ENCODE data around the gene ATP5PB. TPM values are rescaled to one million over a fixed set of nuclear protein-coding genes. Genes with fewer than 3 reads are reported as not detected.

ATP5PB gene
- polyA plus RNA-seq, 3 donors = 112 to 597 (median 557) TPM

- H3K9me3 Mint-ChIP-seq = peaks cover 0 to 2% (median 0%) of the 10 kb centered on the region in 7 donors
- peaks cover 0 to 2% (median 0%) of the 10 kb centered on the region in 3 donors for H3K27me3 Mint-ChIP-seq (ENCODE audit: low read depth in 3 of 3)
- H3K4me3 ChIP-seq (replicated peaks in 1 of 3; ENCODE audit: low read depth in 2 of 3, low read length in 3 of 3) = peak overlapping the region; percentile 90 to 97 (median 94)
- no peaks in the 10 kb centered on the region for H3K9me3 ChIP-seq (replicated peaks in 1 of 2; ENCODE audit: control insufficient read depth in 1 of 2, insufficient read depth in 1 of 2, low read length in 2 of 2)
- WGBS (ENCODE audit: insufficient coverage) = 0% methylated on average over 4 of the region's 8 CpGs
- peak overlapping the region; percentile 93 for H3K4me2 ChIP-seq (replicated peaks; ENCODE audit: extremely low read depth, low read length, poor library complexity, severe bottlenecking)
- H3K79me2 ChIP-seq (ENCODE audit: insufficient read depth, low read length) = peaks cover 73% of the 10 kb centered on the region
- peak overlapping the region; percentile 99 to 100 for H3K4me3 Mint-ChIP-seq
- no peaks in the 10 kb centered on the region for H3K27me3 ChIP-seq (ENCODE audit: control insufficient read depth in 2 of 2, insufficient read depth in 2 of 2, low read length in 2 of 2)
- H3K27ac Mint-ChIP-seq = peak overlapping the region; percentile 98 to 100 (median 99)
- peak overlapping the region; percentile 90 for H2AFZ ChIP-seq (ENCODE audit: insufficient read depth, low read depth, low read length, poor library complexity, severe bottlenecking)
- peaks cover 52% of the 10 kb centered on the region for H3K4me1 Mint-ChIP-seq
- H3K27ac ChIP-seq (ENCODE audit: low read depth in 1 of 2, low read length in 2 of 2) = peak overlapping the region; percentile 87 to 95
- H3K4me1 ChIP-seq (ENCODE audit: control insufficient read depth in 1 of 2, insufficient read depth in 2 of 2, low read length in 2 of 2) = peaks cover 25 to 41% of the 10 kb centered on the region in 2 donors
- H3K9ac ChIP-seq (ENCODE audit: insufficient read depth, low read length, poor library complexity, severe bottlenecking) = peak overlapping the region; percentile 93
- intact Hi-C loops (cut with micrococcal nuclease) = loop anchor here in 1 of 2 donors (5.0 to 10.0 kb wide), 4 partner anchors 55 to 487 kb away; partner anchors contain the start of genes ADORA3, DDX20, LRIF1 and TMIGD3
- TF ChIP-seq CTCF (IDR thresholded peaks at IDR 0.05) = no peak
- H4K20me1 ChIP-seq (ENCODE audit: insufficient read depth, low read length) = peaks cover 25% of the 10 kb centered on the region
- peaks cover 50 to 58% of the 10 kb centered on the region in 2 donors for H3K36me3 Mint-ChIP-seq
- no peak for DNase-seq
- H3K36me3 ChIP-seq (replicated peaks in 1 of 2; ENCODE audit: control insufficient read depth in 1 of 2, insufficient read depth in 2 of 2, low read length in 2 of 2) = peaks cover 24 to 67% of the 10 kb centered on the region in 2 donors
These were observed 396 bp downstream of the ATP5PB start for GRCh38 chr1:111449703-111450017.

- TF ChIP-seq CTCF (IDR thresholded peaks at IDR 0.05) = no peak
- DNase-seq = no peak
- Mint-ChIP-seq H3K36me3 (peaks cover 49 to 57% of the 10 kb centered on the region in 2 donors), H3K4me1 (peaks cover 54% of the 10 kb centered on the region), H3K9me3 (peaks cover 0 to 2% (median 0%) of the 10 kb centered on the region in 7 donors), H3K27me3 (ENCODE audit: low read depth in 3 of 3) (peaks cover 0 to 2% (median 0%) of the 10 kb centered on the region in 3 donors), H3K27ac (peak overlapping the region; percentile 98 to 100 (median 99)), H3K4me3 (peak overlapping the region; percentile 99 to 100)
- peaks cover 78% of the 10 kb centered on the region for H3K79me2 ChIP-seq (ENCODE audit: insufficient read depth, low read length)
- WGBS (ENCODE audit: insufficient coverage) = no CpG with 5 or more reads among the region's 3 CpGs
- H3K4me2 ChIP-seq (replicated peaks; ENCODE audit: extremely low read depth, low read length, poor library complexity, severe bottlenecking) = peak overlapping the region; percentile 93
- H3K4me3 ChIP-seq (replicated peaks in 1 of 3; ENCODE audit: low read depth in 2 of 3, low read length in 3 of 3) = peak overlapping the region; percentile 90 to 97 (median 94)
- peak overlapping the region; percentile 90 for H2AFZ ChIP-seq (ENCODE audit: insufficient read depth, low read depth, low read length, poor library complexity, severe bottlenecking)
- H3K9me3 ChIP-seq (replicated peaks in 1 of 2; ENCODE audit: control insufficient read depth in 1 of 2, insufficient read depth in 1 of 2, low read length in 2 of 2) = no peaks in the 10 kb centered on the region
- H4K20me1 ChIP-seq (ENCODE audit: insufficient read depth, low read length) = peaks cover 30% of the 10 kb centered on the region
- intact Hi-C loops (cut with micrococcal nuclease) = loop anchor here in 1 of 2 donors (10.0 kb wide), 1 partner anchor 55 kb away; the partner anchor contains the start of genes ADORA3 and TMIGD3
- peaks cover 25 to 41% of the 10 kb centered on the region in 2 donors for H3K4me1 ChIP-seq (ENCODE audit: control insufficient read depth in 1 of 2, insufficient read depth in 2 of 2, low read length in 2 of 2)
- H3K9ac ChIP-seq (ENCODE audit: insufficient read depth, low read length, poor library complexity, severe bottlenecking) = peak overlapping the region; percentile 93
- peaks cover 25 to 67% of the 10 kb centered on the region in 2 donors for H3K36me3 ChIP-seq (replicated peaks in 1 of 2; ENCODE audit: control insufficient read depth in 1 of 2, insufficient read depth in 2 of 2, low read length in 2 of 2)
- H3K27ac ChIP-seq (ENCODE audit: low read depth in 1 of 2, low read length in 2 of 2) = peak overlapping the region in 1 of 2 donors; percentile 95
- H3K27me3 ChIP-seq (ENCODE audit: control insufficient read depth in 2 of 2, insufficient read depth in 2 of 2, low read length in 2 of 2) = no peaks in the 10 kb centered on the region
These were observed 921 bp downstream of the ATP5PB start for GRCh38 chr1:111450185-111450584.

Data from CD14-positive monocyte (primary cell).